Measurements from ENCODE around the gene MXD3.

- TF ChIP-seq CTCF (IDR thresholded peaks at IDR 0.05): no peak
- TF ChIP-seq POLR2A (IDR thresholded peaks at IDR 0.05): no peak
- TF ChIP-seq POLR2AphosphoS5 (IDR thresholded peaks at IDR 0.05): no peak
These were observed 1.0 kb upstream of the MXD3 start for GRCh38 chr5:177312649-177313181.

Data from breast epithelium (tissue), 3 donors.